22Rv1 (cell line): Measurements from ENCODE around the gene MIPEP.

Source experiments
- CTCF ChIP-seq: fragments of 450-650 bp; IDR thresholded peaks from 2 replicates; pipeline ENCODE4 v1.5.1; 2017; ENCODE audit warnings: mild to moderate bottlenecking
- ZFX ChIP-seq: fragments of 450-650 bp; IDR thresholded peaks from 2 replicates; pipeline ENCODE4 v1.6.1; 2017; ENCODE audit warnings: antibody characterized with exemption, borderline replicate concordance

- no peak for TF ChIP-seq CTCF
- no peak for TF ChIP-seq ZFX
Observed at GRCh38 chr13:23918208-23918607, 29.0 kb upstream of the MIPEP start.
